Keratinocyte (primary cell): ENCODE measurements around the gene DNTTIP2. TPM values are rescaled to one million over a fixed set of nuclear protein-coding genes. Genes with fewer than 3 reads are reported as not detected.
A peak's percentile ranks its signal among the peaks of the same experiment; 100 is the strongest.

Experiments
- DNase-seq: peaks from one replicate; pipeline ENCODE4 v3.0.0-alpha.2; 2011; ENCODE audit warnings: low read depth, missing footprints, low spot score
- FAIRE-seq: peaks from 2 replicates; lab custom pipeline; 2011; peaks lifted over from hg19 to GRCh38; lab: Jason Lieb, UNC
- H2AFZ ChIP-seq: 2 replicates; pipeline ENCODE4 v1.6.0; 2012; ENCODE audit warnings: low read length, control low read depth, inconsistent platforms; ENCODE audit not compliant: control insufficient read depth
- H3K27ac ChIP-seq: 2 replicates; pipeline ENCODE4 v1.5.1; 2011; ENCODE audit warnings: low read length; ENCODE audit not compliant: control insufficient read depth, insufficient read depth
- H3K27me3 ChIP-seq: 3 replicates; pipeline ENCODE4 v1.6.0; 2011; ENCODE audit warnings: low read length; ENCODE audit not compliant: control insufficient read depth, insufficient read depth; ENCODE audit errors: extremely low read depth
- H3K36me3 ChIP-seq, 2 experiments: 2 replicates in 1 of 2; 3 replicates in 1 of 2; pipeline ENCODE4 v1.5.1; 2011; ENCODE audit warnings: low read length in 2 of 2, mild to moderate bottlenecking in 1 of 2; ENCODE audit not compliant: control insufficient read depth in 2 of 2, insufficient read depth in 2 of 2; ENCODE audit errors: extremely low read depth in 1 of 2
- H3K4me1 ChIP-seq: 3 replicates; pipeline ENCODE4 v1.5.1; 2011; ENCODE audit warnings: low read length; ENCODE audit not compliant: control insufficient read depth, insufficient read depth; ENCODE audit errors: extremely low read depth
- H3K4me2 ChIP-seq: 3 replicates; pipeline ENCODE4 v1.6.0; 2011; ENCODE audit warnings: low read depth, low read length; ENCODE audit not compliant: control insufficient read depth, insufficient read depth; ENCODE audit errors: extremely low read depth
- H3K4me3 ChIP-seq, 3 experiments: fragments of 200-600 bp in 1 of 3; sonication (generic) in 1 of 3; 2 replicates in 2 of 3; 3 replicates in 1 of 3; pipeline ENCODE4 v1.5.1; 2011 to 2016; ENCODE audit warnings: low read length in 3 of 3, mild to moderate bottlenecking in 3 of 3, control low read depth in 2 of 3, inconsistent platforms in 1 of 3, low read depth in 1 of 3, mixed read lengths in 1 of 3, mixed run types in 1 of 3, moderate library complexity in 1 of 3; ENCODE audit not compliant: control insufficient read depth in 2 of 3, insufficient read depth in 2 of 3; ENCODE audit errors: extremely low read depth in 1 of 3
- H3K79me2 ChIP-seq: 2 replicates; pipeline ENCODE4 v1.6.0; 2012; ENCODE audit warnings: low read length; ENCODE audit not compliant: control insufficient read depth, insufficient read depth
- H3K9ac ChIP-seq: 3 replicates; pipeline ENCODE4 v1.6.0; 2011; ENCODE audit warnings: low read length; ENCODE audit not compliant: control insufficient read depth, insufficient read depth; ENCODE audit errors: extremely low read depth
- H3K9me1 ChIP-seq: 3 replicates; pipeline ENCODE4 v1.6.0; 2011; ENCODE audit warnings: low read length; ENCODE audit not compliant: control insufficient read depth, insufficient read depth; ENCODE audit errors: extremely low read depth
- H3K9me3 ChIP-seq: 2 replicates; pipeline ENCODE4 v1.5.1; 2012; ENCODE audit warnings: low read depth, low read length; ENCODE audit not compliant: control insufficient read depth
- H4K20me1 ChIP-seq: 3 replicates; pipeline ENCODE4 v1.6.0; 2011; ENCODE audit warnings: low read length; ENCODE audit not compliant: control insufficient read depth, insufficient read depth; ENCODE audit errors: extremely low read depth
- EZH2 ChIP-seq: IDR thresholded peaks from one replicate; pipeline ENCODE4 v1.6.1; 2012; ENCODE audit warnings: inconsistent platforms, mild to moderate bottlenecking, low read length, moderate library complexity
- dilution Hi-C: fragments of 300-500 bp; cut with MboI; formaldehyde crosslinking; loops from one replicate; pipeline ENCODE4 v1.7.0; 2020; ENCODE audit warnings: low sequenced_read_pairs; ENCODE audit not compliant: extremely low pct_ligation_motif_present
- polyA plus RNA-seq, 5 experiments: library from polyadenylated mRNA; depleted of rRNA in 3 of 5; stranded (reverse) in 3 of 5; stranded (forward) in 1 of 5; unstranded in 1 of 5; fragments of >200 nt; gene quantifications; 1 replicate in 1 of 5; 2 replicates in 3 of 5; 3 replicates in 1 of 5; pipeline versions ENCODE4 v1.2.1 to v1.2.3, GENCODE V29; 2011 to 2012; ENCODE audit warnings: missing spikeins in 2 of 5, low read depth in 1 of 5, low replicate concordance in 1 of 5
- TF ChIP-seq, protein P1 (sequence below), 3 experiments: IDR thresholded peaks in 1 of 3; conservative IDR thresholded peaks in 1 of 3; optimal IDR thresholded peaks in 1 of 3; 2 replicates in 2 of 3; 3 replicates in 1 of 3; pipeline versions ENCODE3 to v1.5.1; 2011; ENCODE audit warnings: low read length in 3 of 3, mild to moderate bottlenecking in 3 of 3, moderate library complexity in 2 of 3, control low read depth in 1 of 3, inconsistent platforms in 1 of 3; ENCODE audit not compliant: insufficient read depth in 2 of 3; ENCODE audit errors: extremely low read depth in 1 of 3

The DNTTIP2 gene
- polyA plus RNA-seq, 1 donor (not counting 4 experiments of a cell fraction or from before 2014, with no cell fraction given), result 46.2 TPM

GRCh38 chr1:93824834-93825233 lies 54.2 kb downstream of the DNTTIP2 start:
- Histone ChIP-seq H3K36me3 (no peaks in the 10 kb centered on the region), H3K9me3 (no peaks in the 10 kb centered on the region), H3K27ac (no peak overlapping the region), H3K9me1 (no peaks in the 10 kb centered on the region), H3K79me2 (no peaks in the 10 kb centered on the region), H3K27me3 (no peaks in the 10 kb centered on the region), H3K9ac (no peak overlapping the region), H4K20me1 (no peaks in the 10 kb centered on the region), H3K4me1 (peaks cover 33% of the 10 kb centered on the region), H3K4me2 (no peak overlapping the region), H2AFZ (no peak overlapping the region), H3K4me3 (no peak overlapping the region)
- TF ChIP-seq, protein P1, sequence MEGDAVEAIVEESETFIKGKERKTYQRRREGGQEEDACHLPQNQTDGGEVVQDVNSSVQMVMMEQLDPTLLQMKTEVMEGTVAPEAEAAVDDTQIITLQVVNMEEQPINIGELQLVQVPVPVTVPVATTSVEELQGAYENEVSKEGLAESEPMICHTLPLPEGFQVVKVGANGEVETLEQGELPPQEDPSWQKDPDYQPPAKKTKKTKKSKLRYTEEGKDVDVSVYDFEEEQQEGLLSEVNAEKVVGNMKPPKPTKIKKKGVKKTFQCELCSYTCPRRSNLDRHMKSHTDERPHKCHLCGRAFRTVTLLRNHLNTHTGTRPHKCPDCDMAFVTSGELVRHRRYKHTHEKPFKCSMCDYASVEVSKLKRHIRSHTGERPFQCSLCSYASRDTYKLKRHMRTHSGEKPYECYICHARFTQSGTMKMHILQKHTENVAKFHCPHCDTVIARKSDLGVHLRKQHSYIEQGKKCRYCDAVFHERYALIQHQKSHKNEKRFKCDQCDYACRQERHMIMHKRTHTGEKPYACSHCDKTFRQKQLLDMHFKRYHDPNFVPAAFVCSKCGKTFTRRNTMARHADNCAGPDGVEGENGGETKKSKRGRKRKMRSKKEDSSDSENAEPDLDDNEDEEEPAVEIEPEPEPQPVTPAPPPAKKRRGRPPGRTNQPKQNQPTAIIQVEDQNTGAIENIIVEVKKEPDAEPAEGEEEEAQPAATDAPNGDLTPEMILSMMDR (optimal IDR thresholded peaks at IDR 0.05 in 1 of 3, IDR thresholded peaks at IDR 0.05 in 1 of 3, conservative IDR thresholded peaks at IDR 0.05 in 1 of 3; ENCODE audit: extremely low read depth in 1 of 3, insufficient read depth in 2 of 3, low read length in 3 of 3), result no peak
- no peak for TF ChIP-seq EZH2
- no peak for FAIRE-seq
- DNase-seq, result no peak
- dilution Hi-C loops, result no loop called here

- dilution Hi-C loops, result no loop called here
- Histone ChIP-seq H3K4me1 (peaks cover 37% of the 10 kb centered on the region), H3K79me2 (no peaks in the 10 kb centered on the region), H3K4me3 (no peak overlapping the region), H3K9me3 (no peaks in the 10 kb centered on the region), H4K20me1 (no peaks in the 10 kb centered on the region), H3K9me1 (no peaks in the 10 kb centered on the region), H3K4me2 (no peak overlapping the region), H3K27me3 (no peaks in the 10 kb centered on the region), H3K36me3 (no peaks in the 10 kb centered on the region), H2AFZ (no peak overlapping the region), H3K27ac (peak overlapping the region; percentile 50), H3K9ac (no peak overlapping the region)
- TF ChIP-seq EZH2, result no peak
- TF ChIP-seq, protein P1 (optimal IDR thresholded peaks at IDR 0.05 in 1 of 3, IDR thresholded peaks at IDR 0.05 in 1 of 3, conservative IDR thresholded peaks at IDR 0.05 in 1 of 3; ENCODE audit: extremely low read depth in 1 of 3, insufficient read depth in 2 of 3, low read length in 3 of 3), result no peak
- DNase-seq (no peak), FAIRE-seq (peak; percentile 98)
Observed at GRCh38 chr1:93822730-93823425, 56.1 kb downstream of the DNTTIP2 start.
